IMR-90 (cell line): ENCODE results near the gene HCFC1.

Source experiments
- CTCF ChIP-seq: conservative IDR thresholded peaks from 2 replicates; pipeline ENCODE4 v1.5.1; 2012; ENCODE audit warnings: mild to moderate bottlenecking, low read depth, low read length, improper control_type of control experiment
- MXI1 ChIP-seq: IDR thresholded peaks from 2 replicates; pipeline ENCODE4 v1.6.1; 2012; ENCODE audit warnings: low read depth, mild to moderate bottlenecking, low read length, moderate library complexity, borderline replicate concordance
- POLR2A ChIP-seq: IDR thresholded peaks from 2 replicates; pipeline ENCODE4 v1.6.1; 2012; ENCODE audit warnings: mild to moderate bottlenecking, low read depth, low read length
- RAD21 ChIP-seq: IDR thresholded peaks from 2 replicates; pipeline ENCODE4 v1.6.1; 2012; ENCODE audit warnings: low read length, improper control_type of control experiment
- RCOR1 ChIP-seq: IDR thresholded peaks from 2 replicates; pipeline ENCODE4 v1.6.1; 2012; ENCODE audit warnings: mild to moderate bottlenecking, low read length, improper control_type of control experiment; ENCODE audit not compliant: insufficient replicate concordance
- SMC3 ChIP-seq: fragments of 150-350 bp; IDR thresholded peaks from 2 replicates; pipeline ENCODE4 v1.6.1; 2016; ENCODE audit warnings: low read depth, mild to moderate bottlenecking, antibody characterized with exemption, low read length, moderate library complexity

- TF ChIP-seq CTCF = no peak
- TF ChIP-seq SMC3 = no peak
- TF ChIP-seq POLR2A = no peak
- no peak for TF ChIP-seq RAD21
- TF ChIP-seq RCOR1 = no peak
- TF ChIP-seq MXI1 = no peak
Observed at GRCh38 chrX:153950127-153950526, 21.5 kb downstream of the HCFC1 start.
